ENCODE measurements around the gene TMED9.

Gene TMED9

GRCh38 chr5:177550122-177550521, 41.9 kb upstream of the TMED9 start:
- TF ChIP-seq, protein P1, sequence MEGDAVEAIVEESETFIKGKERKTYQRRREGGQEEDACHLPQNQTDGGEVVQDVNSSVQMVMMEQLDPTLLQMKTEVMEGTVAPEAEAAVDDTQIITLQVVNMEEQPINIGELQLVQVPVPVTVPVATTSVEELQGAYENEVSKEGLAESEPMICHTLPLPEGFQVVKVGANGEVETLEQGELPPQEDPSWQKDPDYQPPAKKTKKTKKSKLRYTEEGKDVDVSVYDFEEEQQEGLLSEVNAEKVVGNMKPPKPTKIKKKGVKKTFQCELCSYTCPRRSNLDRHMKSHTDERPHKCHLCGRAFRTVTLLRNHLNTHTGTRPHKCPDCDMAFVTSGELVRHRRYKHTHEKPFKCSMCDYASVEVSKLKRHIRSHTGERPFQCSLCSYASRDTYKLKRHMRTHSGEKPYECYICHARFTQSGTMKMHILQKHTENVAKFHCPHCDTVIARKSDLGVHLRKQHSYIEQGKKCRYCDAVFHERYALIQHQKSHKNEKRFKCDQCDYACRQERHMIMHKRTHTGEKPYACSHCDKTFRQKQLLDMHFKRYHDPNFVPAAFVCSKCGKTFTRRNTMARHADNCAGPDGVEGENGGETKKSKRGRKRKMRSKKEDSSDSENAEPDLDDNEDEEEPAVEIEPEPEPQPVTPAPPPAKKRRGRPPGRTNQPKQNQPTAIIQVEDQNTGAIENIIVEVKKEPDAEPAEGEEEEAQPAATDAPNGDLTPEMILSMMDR (IDR thresholded peaks at IDR 0.05; ENCODE audit: low read depth, low read length, poor library complexity, severe bottlenecking): no peak
- TF ChIP-seq EZH2phosphoT487 (IDR thresholded peaks at IDR 0.05; ENCODE audit: borderline replicate concordance, low read length): no peak
- Histone ChIP-seq H3F3A (ENCODE audit: control insufficient read depth, insufficient read depth) (no peaks in the 10 kb centered on the region), H3K4me2 (ENCODE audit: low read length) (no peak overlapping the region), H4K20me1 (ENCODE audit: control insufficient read depth, insufficient read depth, low read depth, low read length) (peaks cover 13% of the 10 kb centered on the region), H3K27me3 (ENCODE audit: control insufficient read depth, low read length) (no peaks in the 10 kb centered on the region), H3K27ac (ENCODE audit: low read depth, low read length) (no peak overlapping the region), H3K9me3 (ENCODE audit: control insufficient read depth, insufficient read depth, low read length) (no peaks in the 10 kb centered on the region), H3K79me2 (ENCODE audit: control insufficient read depth, low read length) (peaks cover 86% of the 10 kb centered on the region), H3K9me2 (replicated peaks; ENCODE audit: control insufficient read depth, low read length) (no peaks in the 10 kb centered on the region), H3K4me3 (ENCODE audit: low read length) (no peak overlapping the region), H3K4me1 (ENCODE audit: control insufficient read depth, low read length) (peaks cover 18% of the 10 kb centered on the region), H3K36me3 (ENCODE audit: control insufficient read depth, low read length) (peaks cover 55% of the 10 kb centered on the region)

GRCh38 chr5:177552839-177553455, 39.1 kb upstream of the TMED9 start:
- peaks cover 37% of the 10 kb centered on the region for H3K36me3 ChIP-seq (ENCODE audit: control insufficient read depth, low read length)
- no peaks in the 10 kb centered on the region for H3K9me3 ChIP-seq (ENCODE audit: control insufficient read depth, insufficient read depth, low read length)
- peaks cover 65% of the 10 kb centered on the region for H3K79me2 ChIP-seq (ENCODE audit: control insufficient read depth, low read length)
- no peaks in the 10 kb centered on the region for H3K9me2 ChIP-seq (replicated peaks; ENCODE audit: control insufficient read depth, low read length)
- peaks cover 13% of the 10 kb centered on the region for H4K20me1 ChIP-seq (ENCODE audit: control insufficient read depth, insufficient read depth, low read depth, low read length)
- H3K4me2 ChIP-seq (ENCODE audit: low read length): peak overlapping the region; percentile 85
- no peak for TF ChIP-seq EZH2phosphoT487 (IDR thresholded peaks at IDR 0.05; ENCODE audit: borderline replicate concordance, low read length)
- TF ChIP-seq, protein P1 (IDR thresholded peaks at IDR 0.05; ENCODE audit: low read depth, low read length, poor library complexity, severe bottlenecking): no peak
- peak overlapping the region; percentile 73 for H3K4me3 ChIP-seq (ENCODE audit: low read length)
- H3F3A ChIP-seq (ENCODE audit: control insufficient read depth, insufficient read depth): no peaks in the 10 kb centered on the region; the same call in 1 of the 2 replicates
- no peaks in the 10 kb centered on the region for H3K27me3 ChIP-seq (ENCODE audit: control insufficient read depth, low read length)
- H3K4me1 ChIP-seq (ENCODE audit: control insufficient read depth, low read length): peaks cover 26% of the 10 kb centered on the region
- H3K27ac ChIP-seq (ENCODE audit: low read depth, low read length): no peak overlapping the region

DNA sequence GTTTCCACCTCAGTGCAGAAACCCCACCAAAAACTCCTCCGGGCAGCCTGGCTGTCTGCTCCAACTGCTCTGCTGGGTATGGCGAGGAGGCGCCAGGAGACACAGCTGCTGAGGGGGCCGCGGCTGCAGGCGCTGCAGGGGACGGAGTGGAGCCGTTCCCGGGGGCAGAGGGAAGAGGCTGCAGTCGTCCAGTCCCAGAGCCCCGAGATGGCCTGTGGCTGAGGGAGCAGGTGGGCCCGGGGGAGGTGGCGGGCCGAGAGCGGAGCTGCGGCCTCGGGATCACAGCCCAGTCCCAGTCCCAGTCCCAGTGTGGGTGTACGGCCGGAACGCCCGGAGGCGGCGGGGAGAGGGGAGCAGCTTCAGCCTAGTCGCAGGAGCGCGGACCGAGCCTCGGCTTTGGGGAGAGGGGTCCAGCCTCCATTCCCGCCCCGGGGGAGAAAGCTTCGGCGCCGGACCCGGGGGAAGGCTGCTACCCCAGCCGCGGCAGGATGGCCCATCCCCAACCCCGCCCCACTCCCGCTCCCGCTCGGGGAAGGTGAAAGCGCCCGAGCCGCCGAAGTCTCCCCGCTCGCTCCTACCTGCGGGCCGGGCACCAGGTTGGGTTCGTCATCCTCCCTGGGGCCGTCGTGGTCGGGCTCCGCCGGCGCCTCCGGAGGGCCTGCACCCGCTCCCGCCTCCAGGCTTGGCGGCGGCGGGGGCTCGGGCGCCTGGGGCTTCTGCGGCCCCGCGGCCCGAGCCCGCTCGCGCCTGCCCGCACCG, 38.2 kb upstream of the TMED9 start:
- H3K4me2 ChIP-seq (ENCODE audit: low read length): peak overlapping the region; percentile 85
- TF ChIP-seq EZH2phosphoT487 (IDR thresholded peaks at IDR 0.05; ENCODE audit: borderline replicate concordance, low read length): no peak
- TF ChIP-seq, protein P1 (IDR thresholded peaks at IDR 0.05; ENCODE audit: low read depth, low read length, poor library complexity, severe bottlenecking): no peak
- peak overlapping the region; percentile 73 for H3K4me3 ChIP-seq (ENCODE audit: low read length)
- H3K27ac ChIP-seq (ENCODE audit: low read depth, low read length): no peak overlapping the region
- H3K9me2 ChIP-seq (replicated peaks; ENCODE audit: control insufficient read depth, low read length): no peaks in the 10 kb centered on the region
- peaks cover 56% of the 10 kb centered on the region for H3K79me2 ChIP-seq (ENCODE audit: control insufficient read depth, low read length)
- no peaks in the 10 kb centered on the region for H3K9me3 ChIP-seq (ENCODE audit: control insufficient read depth, insufficient read depth, low read length)
- H3K36me3 ChIP-seq (ENCODE audit: control insufficient read depth, low read length): peaks cover 32% of the 10 kb centered on the region
- H3K4me1 ChIP-seq (ENCODE audit: control insufficient read depth, low read length): peaks cover 26% of the 10 kb centered on the region
- H3F3A ChIP-seq (ENCODE audit: control insufficient read depth, insufficient read depth): no peaks in the 10 kb centered on the region; the same call in 1 of the 2 replicates
- H3K27me3 ChIP-seq (ENCODE audit: control insufficient read depth, low read length): no peaks in the 10 kb centered on the region
- H4K20me1 ChIP-seq (ENCODE audit: control insufficient read depth, insufficient read depth, low read depth, low read length): peaks cover 13% of the 10 kb centered on the region

All from DOHH2 (cell line).